GM12891 (cell line): ENCODE data around the gene SZT2.

Source experiments
- POLR2A ChIP-seq: IDR thresholded peaks from 2 replicates; pipeline ENCODE4 v1.6.1; 2011; ENCODE audit warnings: low read depth, low read length, control low read depth
- POLR2AphosphoS5 ChIP-seq: IDR thresholded peaks from 2 replicates; pipeline ENCODE4 v1.6.1; 2011; ENCODE audit warnings: low read depth, low read length, control low read depth
- TAF1 ChIP-seq: IDR thresholded peaks from 2 replicates; pipeline ENCODE4 v1.6.1; 2011; ENCODE audit warnings: low read depth, low read length, control low read depth

- TF ChIP-seq POLR2A = no peak
- TF ChIP-seq POLR2AphosphoS5 = no peak
- TF ChIP-seq TAF1 = no peak
Observed at GRCh38 chr1:43444836-43445235, 55.1 kb downstream of the SZT2 start.
